Lower leg skin (tissue), 4 donors: ENCODE measurements around the gene PSMB3. TPM values are rescaled to one million over a fixed set of nuclear protein-coding genes. Genes with fewer than 3 reads are reported as not detected.

Source experiments
- DNase-seq, 2 donors: peaks; one replicate each; pipeline ENCODE4 v3.0.0-alpha.2; 2019; ENCODE audit warnings: low spot score in 2 of 2
- H3K4me3 ChIP-seq: fragments of 200-600 bp; sonication (generic); 2 replicates; pipeline ENCODE4 v1.5.1; 2017; ENCODE audit warnings: mild to moderate bottlenecking, low read depth; ENCODE audit not compliant: poor library complexity, severe bottlenecking
- CTCF ChIP-seq, 3 donors: fragments of 450-650 bp; IDR thresholded peaks; one replicate each; pipeline ENCODE4 v1.5.1; 2016; ENCODE audit warnings: antibody characterized with exemption in 3 of 3, mild to moderate bottlenecking in 3 of 3, moderate library complexity in 2 of 3
- POLR2A ChIP-seq, 2 donors: fragments of 450-650 bp; IDR thresholded peaks; one replicate each; pipeline ENCODE4 v1.6.1; 2016 to 2017; ENCODE audit warnings: antibody characterized with exemption in 2 of 2, mild to moderate bottlenecking in 1 of 2, moderate library complexity in 1 of 2
- WGBS, 2 donors: methylation state at CpG; one replicate each; pipeline ENCODE4 v1.1.5; 2018; 5-methylcytosine and 5-hydroxymethylcytosine counted together
- intact Hi-C: fragments of 100-400 bp; cut with DNase I; formaldehyde crosslinking; loops from one replicate; pipeline ENCODE4 v1.15.0; 2023; ENCODE audit warnings: low total_unique reads
- total RNA-seq, 4 donors: library from RNA; depleted of rRNA; stranded (reverse); fragments of >200 nt; gene quantifications; one replicate each; pipeline ENCODE4 v1.1.0, GENCODE V29; 2016

Gene PSMB3
- total RNA-seq, 4 donors from 2014 or later: 115 to 149 (median 139) TPM

GRCh38 chr17:38705523-38705802, 47.1 kb upstream of the PSMB3 start:
- WGBS, 2 donors: 0% methylated on average over 6 to 11 of the region's 32 CpGs
- peak overlapping the region; percentile 73 for H3K4me3 ChIP-seq
- intact Hi-C loops: no loop called here
- TF ChIP-seq CTCF (IDR thresholded peaks at IDR 0.05) (no peak), POLR2A (IDR thresholded peaks at IDR 0.05) (no peak)
- DNase-seq: no peak

- TF ChIP-seq POLR2A (IDR thresholded peaks at IDR 0.05) (no peak), CTCF (IDR thresholded peaks at IDR 0.05) (no peak)
- DNase-seq: peak in 1 of 2 donors; percentile 93
- WGBS, 2 donors: 0 to 1% methylated on average over 29 to 33 of the region's 38 CpGs
- intact Hi-C loops: no loop called here
- peak overlapping the region; percentile 73 for H3K4me3 ChIP-seq
Observed at GRCh38 chr17:38705803-38706504, 46.6 kb upstream of the PSMB3 start.

- intact Hi-C loops: no loop called here
- no peak for DNase-seq
- WGBS, 2 donors: 8 to 11% methylated on average over 20 of the region's 20 CpGs
- TF ChIP-seq CTCF (IDR thresholded peaks at IDR 0.05): no peak
- H3K4me3 ChIP-seq: peak overlapping the region; percentile 73
Observed at GRCh38 chr17:38706505-38707216, 45.9 kb upstream of the PSMB3 start.

- no peak for DNase-seq
- TF ChIP-seq POLR2A (IDR thresholded peaks at IDR 0.05) (no peak), CTCF (IDR thresholded peaks at IDR 0.05) (no peak)
- WGBS, 2 donors: 77 to 79% methylated on average over 20 to 21 of the region's 21 CpGs
- intact Hi-C loops: no loop called here
- no peak overlapping the region for H3K4me3 ChIP-seq
Observed at GRCh38 chr17:38707678-38708351, 44.7 kb upstream of the PSMB3 start.

GRCh38 chr17:38709104-38709820, 43.3 kb upstream of the PSMB3 start:
- WGBS, 2 donors: 82 to 84% methylated on average over 16 to 18 of the region's 18 CpGs
- no peak overlapping the region for H3K4me3 ChIP-seq
- intact Hi-C loops: no loop called here
- no peak for DNase-seq
- no peak for TF ChIP-seq POLR2A (IDR thresholded peaks at IDR 0.05)
- TF ChIP-seq CTCF (IDR thresholded peaks at IDR 0.05): no peak
